ENCODE results near the gene CLEC12A. TPM values are rescaled to one million over a fixed set of nuclear protein-coding genes. Genes with fewer than 3 reads are reported as not detected.

CLEC12A gene
- total RNA-seq (2014; rRNA removed): not detected in 2 replicates
- percentile 3 among the genes with signal in this experiment for Bru-seq, nascent RNA
- not detected for BruChase-seq, experiment 1, labeled RNA remaining after a 6-hour chase
- BruChase-seq, experiment 2, labeled RNA remaining after a 2-hour chase: percentile 4 among the genes with signal in this experiment
- long read RNA-seq, partial matches to known transcripts: 0 of 1 reads
- long read RNA-seq, other reads (novel, unspliced or antisense): 1 of 1 reads

GRCh38 chr12:9971181-9971580 is at the start of gene CLEC12A:
CLEC12A (plus strand) TSS chr12:9971409; CDS start chr12:9971597, 188 bp downstream.
- POLR2A ChIA-PET (ENCODE audit: unreplicated experiment): interaction anchor here (0.6 kb wide), 1 partner anchor 138 kb away, joined by 3 read pairs; no protein-coding TSS in a partner anchor
- no peak within 1 kb of the TSS for H3K4me3 ChIP-seq (ENCODE audit: low read length)
- no peaks in the 10 kb centered on the region for H3K9me3 ChIP-seq (ENCODE audit: low read length)
- no peak within 1 kb of the TSS for H3K27ac ChIP-seq (ENCODE audit: low read length)
- no peak within 1 kb of the TSS for H3K9ac ChIP-seq (ENCODE audit: low read length)
- no peaks in the 10 kb centered on the region for H4K20me1 ChIP-seq (ENCODE audit: low read length)
- DNase-seq: no peak
- peaks cover 7% of the 10 kb centered on the region; the same call in 1 of the 2 replicates for H3K27me3 ChIP-seq (ENCODE audit: low read length)
- no peaks in the 10 kb centered on the region for H3K9me2 ChIP-seq (replicated peaks; ENCODE audit: low read length)
- no peaks in the 10 kb centered on the region for H3K36me3 ChIP-seq (ENCODE audit: low read depth, low read length)
- intact Hi-C loops (cut with micrococcal nuclease): no loop called here
- no peak within 1 kb of the TSS for H3K4me2 ChIP-seq (ENCODE audit: low read length)
- no peak within 1 kb of the TSS for H2AFZ ChIP-seq (ENCODE audit: low read length)
- TF ChIP-seq CTCF (conservative IDR thresholded peaks at IDR 0.05; ENCODE audit: low read depth, low read length) (no peak), EZH2 (IDR thresholded peaks at IDR 0.05; ENCODE audit: low read length, unreplicated experiment) (no peak), EZH2phosphoT487 (IDR thresholded peaks at IDR 0.05; ENCODE audit: borderline replicate concordance, low read length) (no peak)
- no peak for ATAC-seq
- H3K4me1 ChIP-seq (ENCODE audit: insufficient read depth, low read length): no peaks in the 10 kb centered on the region
- H3K79me2 ChIP-seq (ENCODE audit: low read length): no peaks in the 10 kb centered on the region
- H3F3A ChIP-seq (ENCODE audit: low read length, unreplicated experiment): no peaks in the 10 kb centered on the region
- no TSS peak for BruUV-seq (replicated peaks)
- CTCF ChIA-PET: no interaction called here

- intact Hi-C loops (cut with micrococcal nuclease): no loop called here
- no peak overlapping the region for H3K27ac ChIP-seq (ENCODE audit: low read length)
- DNase-seq: no peak
- no peaks in the 10 kb centered on the region for H3K27me3 ChIP-seq (ENCODE audit: low read length)
- H3K9ac ChIP-seq (ENCODE audit: low read length): no peak overlapping the region
- no peaks in the 10 kb centered on the region for H3F3A ChIP-seq (ENCODE audit: low read length, unreplicated experiment)
- no peaks in the 10 kb centered on the region for H3K9me3 ChIP-seq (ENCODE audit: low read length)
- H3K36me3 ChIP-seq (ENCODE audit: low read depth, low read length): no peaks in the 10 kb centered on the region
- no peak overlapping the region for H3K4me3 ChIP-seq (ENCODE audit: low read length)
- no TSS peak for BruUV-seq (replicated peaks)
- CTCF ChIA-PET: no interaction called here
- POLR2A ChIA-PET (ENCODE audit: unreplicated experiment): no interaction called here
- H3K4me1 ChIP-seq (ENCODE audit: insufficient read depth, low read length): no peaks in the 10 kb centered on the region
- no peak for ATAC-seq
- no peak overlapping the region for H2AFZ ChIP-seq (ENCODE audit: low read length)
- no peaks in the 10 kb centered on the region for H3K79me2 ChIP-seq (ENCODE audit: low read length)
- no peaks in the 10 kb centered on the region for H3K9me2 ChIP-seq (replicated peaks; ENCODE audit: low read length)
- H4K20me1 ChIP-seq (ENCODE audit: low read length): no peaks in the 10 kb centered on the region
- no peak overlapping the region for H3K4me2 ChIP-seq (ENCODE audit: low read length)
- TF ChIP-seq EZH2phosphoT487 (IDR thresholded peaks at IDR 0.05; ENCODE audit: borderline replicate concordance, low read length): no peak
- TF ChIP-seq EZH2 (IDR thresholded peaks at IDR 0.05; ENCODE audit: low read length, unreplicated experiment): no peak
- TF ChIP-seq CTCF (conservative IDR thresholded peaks at IDR 0.05; ENCODE audit: low read depth, low read length): no peak
Measured at GRCh38 chr12:9922429-9922828, 48.8 kb upstream of the CLEC12A start.

- no peak overlapping the region for H3K4me2 ChIP-seq (ENCODE audit: low read length)
- DNase-seq (peak; percentile 57), ATAC-seq (peak; percentile 40; the same call in 1 of the 2 replicates)
- H3K36me3 ChIP-seq (ENCODE audit: low read depth, low read length): no peaks in the 10 kb centered on the region
- BruUV-seq (replicated peaks): no TSS peak
- H3K9me3 ChIP-seq (ENCODE audit: low read length): no peaks in the 10 kb centered on the region
- H4K20me1 ChIP-seq (ENCODE audit: low read length): no peaks in the 10 kb centered on the region
- no peak overlapping the region for H2AFZ ChIP-seq (ENCODE audit: low read length)
- H3K4me3 ChIP-seq (ENCODE audit: low read length): no peak overlapping the region
- H3F3A ChIP-seq (ENCODE audit: low read length, unreplicated experiment): no peaks in the 10 kb centered on the region
- no peak overlapping the region for H3K27ac ChIP-seq (ENCODE audit: low read length)
- TF ChIP-seq CTCF (conservative IDR thresholded peaks at IDR 0.05; ENCODE audit: low read depth, low read length) (peak; percentile 63), EZH2phosphoT487 (IDR thresholded peaks at IDR 0.05; ENCODE audit: borderline replicate concordance, low read length) (no peak), EZH2 (IDR thresholded peaks at IDR 0.05; ENCODE audit: low read length, unreplicated experiment) (no peak)
- no peaks in the 10 kb centered on the region for H3K9me2 ChIP-seq (replicated peaks; ENCODE audit: low read length)
- POLR2A ChIA-PET (ENCODE audit: unreplicated experiment): no interaction called here
- no peak overlapping the region for H3K9ac ChIP-seq (ENCODE audit: low read length)
- intact Hi-C loops (cut with micrococcal nuclease): loop anchor here (1.0 kb wide), 2 partner anchors 112 to 178 kb away; no protein-coding TSS in a partner anchor
- H3K27me3 ChIP-seq (ENCODE audit: low read length): no peaks in the 10 kb centered on the region
- H3K4me1 ChIP-seq (ENCODE audit: insufficient read depth, low read length): no peaks in the 10 kb centered on the region
- H3K79me2 ChIP-seq (ENCODE audit: low read length): no peaks in the 10 kb centered on the region
- CTCF ChIA-PET: no interaction called here
Measured at GRCh38 chr12:9925705-9926393, 45.4 kb upstream of the CLEC12A start.

Data from PC-3 (cell line).